GM19455 (cell line): ENCODE measurements around the gene CR1.
"Not testable (repeated sequence)": the region's sequence is repeated elsewhere in the genome, so short reads cannot be mapped to it uniquely, and the experiment has no call there.

Source experiments
- ATAC-seq: cut with Tn5 transposase; IDR thresholded peaks from one replicate; pipeline ENCODE4 v1.9.1; 2021; ENCODE audit not compliant: unreplicated experiment

The CR1 gene

GRCh38 chr1:207669528-207670009 is 173.6 kb downstream of the CR1 start:
- no peak for ATAC-seq

GRCh38 chr1:207670192-207670591 is 174.2 kb downstream of the CR1 start:
- peak; percentile 75 for ATAC-seq

GRCh38 chr1:207670997-207671396 is 175.0 kb downstream of the CR1 start:
- no peak for ATAC-seq

GRCh38 chr1:207672522-207673130 is 176.7 kb downstream of the CR1 start:
- no peak for ATAC-seq

- no peak for ATAC-seq
These were observed 177.4 kb downstream of the CR1 start for GRCh38 chr1:207673399-207673798.

- ATAC-seq: no peak
These were observed 180.2 kb downstream of the CR1 start for GRCh38 chr1:207676153-207676552.

GRCh38 chr1:207680590-207681388 is 184.8 kb downstream of the CR1 start:
- ATAC-seq: not testable (repeated sequence)

- not testable (repeated sequence) for ATAC-seq
These were observed 187.0 kb downstream of the CR1 start for GRCh38 chr1:207682872-207683434.

- ATAC-seq: not testable (repeated sequence)
These were observed 194.6 kb downstream of the CR1 start for GRCh38 chr1:207690551-207690950.

GRCh38 chr1:207691010-207691409 is 195.1 kb downstream of the CR1 start:
- ATAC-seq: no peak
